Bronchial epithelial cell (primary cell): ENCODE results near the gene SLC25A3. TPM values are rescaled to one million over a fixed set of nuclear protein-coding genes. Genes with fewer than 3 reads are reported as not detected.
"Not testable (repeated sequence)": the region's sequence is repeated elsewhere in the genome, so short reads cannot be mapped to it uniquely, and the experiment has no call there.

Source experiments
- DNase-seq: peaks from one replicate; pipeline ENCODE4 v3.0.0-alpha.2; 2010; ENCODE audit warnings: low read depth
- FAIRE-seq: peaks from 2 replicates; lab custom pipeline; 2011; peaks lifted over from hg19 to GRCh38; lab: Jason Lieb, UNC
- H3K27me3 ChIP-seq: 2 replicates; pipeline ENCODE4 v1.5.1; 2011; ENCODE audit warnings: low read length; ENCODE audit not compliant: control insufficient read depth, insufficient read depth
- H3K36me3 ChIP-seq: 2 replicates; pipeline ENCODE4 v1.5.1; 2011; ENCODE audit warnings: low read length; ENCODE audit not compliant: control insufficient read depth, insufficient read depth
- H3K4me3 ChIP-seq: 2 replicates; pipeline ENCODE4 v1.5.1; 2011; ENCODE audit warnings: mild to moderate bottlenecking, low read depth, low read length, control low read depth
- CTCF ChIP-seq: IDR thresholded peaks from 2 replicates; pipeline ENCODE4 v1.5.1; 2011; ENCODE audit warnings: mild to moderate bottlenecking, moderate library complexity, low read length, control low read depth, inconsistent platforms; ENCODE audit not compliant: insufficient read depth, severe bottlenecking
- total RNA-seq: library from RNA; depleted of rRNA; stranded (reverse); fragments of >200 nt; gene quantifications from 2 replicates; pipeline ENCODE4 v1.2.1, GENCODE V29; 2014

Gene SLC25A3
- 503 and 786 TPM in 2 replicates for total RNA-seq

DNA sequence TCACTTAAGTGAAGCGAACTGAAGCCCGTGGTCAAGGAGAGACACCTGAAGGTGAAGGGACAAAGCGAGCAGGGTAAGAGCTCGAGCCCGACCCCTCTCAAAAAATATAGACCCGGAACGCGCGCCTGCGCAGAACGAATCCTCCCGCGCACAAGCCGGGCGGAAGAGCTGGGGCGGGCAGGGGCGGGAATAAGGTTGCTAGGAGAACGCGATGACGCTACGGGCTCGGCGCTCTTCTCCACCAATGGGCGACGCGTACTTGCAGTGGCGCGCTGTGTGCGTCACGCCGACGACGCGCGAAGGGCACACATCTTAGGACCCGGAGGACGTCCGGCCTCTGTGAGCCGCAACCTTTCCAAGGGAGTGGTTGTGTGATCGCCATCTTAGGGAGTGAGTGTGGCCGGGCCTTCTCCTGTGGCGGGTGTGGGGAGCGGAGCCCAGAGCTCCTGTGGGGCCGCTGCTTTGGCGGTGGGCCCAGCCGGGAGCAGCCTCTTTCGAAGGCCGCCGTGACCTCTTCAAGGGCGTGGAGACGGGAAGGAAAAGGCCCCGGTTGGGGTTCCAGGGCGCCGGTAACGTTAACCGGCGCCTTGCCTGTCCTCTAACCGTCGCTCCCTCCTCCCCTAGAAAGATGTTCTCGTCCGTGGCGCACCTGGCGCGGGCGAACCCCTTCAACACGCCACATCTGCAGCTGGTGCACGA, at the start of gene SLC25A3:
SLC25A3 (plus strand) TSS at position 336 of the 699 bp plus-strand sequence; CDS start at position 629, 293 bp downstream.
- H3K36me3 ChIP-seq, result peaks cover 8% of the 10 kb centered on the region
- TF ChIP-seq CTCF, result no peak
- DNase-seq (peak; percentile 91), FAIRE-seq (no peak)
- H3K4me3 ChIP-seq, result peak within 1 kb of the TSS; percentile 88
- no peaks in the 10 kb centered on the region for H3K27me3 ChIP-seq

DNA sequence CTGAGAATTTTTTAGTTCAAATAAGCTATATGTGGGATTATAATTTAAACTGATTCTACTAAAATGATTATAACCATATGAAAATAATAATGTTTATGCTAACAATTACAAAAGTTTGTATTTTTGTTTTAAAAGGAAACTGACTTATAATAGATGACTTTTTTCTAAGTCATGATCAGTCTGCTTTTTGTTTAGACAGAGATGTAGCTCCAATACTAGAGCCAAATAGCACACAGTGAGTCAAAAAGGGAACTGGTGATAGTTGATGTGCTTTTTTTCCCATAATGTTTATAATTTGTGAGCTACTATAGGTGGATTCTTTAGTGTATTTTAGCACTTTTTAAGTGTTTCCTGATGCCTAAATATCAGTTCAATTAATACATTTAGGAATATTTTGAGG, 49.8 kb upstream of the SLC25A3 start:
- no peak for FAIRE-seq
- H3K36me3 ChIP-seq, result no peaks in the 10 kb centered on the region
- TF ChIP-seq CTCF, result no peak
- no peak for DNase-seq
- no peaks in the 10 kb centered on the region for H3K27me3 ChIP-seq
- H3K4me3 ChIP-seq, result no peak overlapping the region

DNA sequence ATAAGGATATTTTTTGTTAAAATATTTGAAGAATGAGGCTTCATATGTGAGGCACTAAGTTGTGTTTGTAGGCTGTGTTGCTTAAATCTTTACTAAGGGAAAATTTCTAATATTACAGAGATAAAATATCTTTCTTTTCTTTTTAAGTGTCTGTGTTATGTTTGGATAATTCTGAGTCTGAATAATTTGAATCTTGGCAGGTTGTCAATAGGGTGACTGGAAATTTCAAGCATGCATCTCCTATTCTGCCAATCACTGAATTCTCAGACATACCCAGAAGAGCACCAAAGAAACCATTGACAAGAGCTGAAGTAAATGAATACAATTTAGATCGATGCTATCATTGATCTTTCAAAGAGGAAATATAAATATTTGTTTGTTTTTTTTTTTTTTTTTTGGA, 48.7 kb upstream of the SLC25A3 start:
- Histone ChIP-seq H3K36me3 (no peaks in the 10 kb centered on the region), H3K27me3 (no peaks in the 10 kb centered on the region), H3K4me3 (no peak overlapping the region)
- DNase-seq (no peak), FAIRE-seq (no peak)
- no peak for TF ChIP-seq CTCF

DNA sequence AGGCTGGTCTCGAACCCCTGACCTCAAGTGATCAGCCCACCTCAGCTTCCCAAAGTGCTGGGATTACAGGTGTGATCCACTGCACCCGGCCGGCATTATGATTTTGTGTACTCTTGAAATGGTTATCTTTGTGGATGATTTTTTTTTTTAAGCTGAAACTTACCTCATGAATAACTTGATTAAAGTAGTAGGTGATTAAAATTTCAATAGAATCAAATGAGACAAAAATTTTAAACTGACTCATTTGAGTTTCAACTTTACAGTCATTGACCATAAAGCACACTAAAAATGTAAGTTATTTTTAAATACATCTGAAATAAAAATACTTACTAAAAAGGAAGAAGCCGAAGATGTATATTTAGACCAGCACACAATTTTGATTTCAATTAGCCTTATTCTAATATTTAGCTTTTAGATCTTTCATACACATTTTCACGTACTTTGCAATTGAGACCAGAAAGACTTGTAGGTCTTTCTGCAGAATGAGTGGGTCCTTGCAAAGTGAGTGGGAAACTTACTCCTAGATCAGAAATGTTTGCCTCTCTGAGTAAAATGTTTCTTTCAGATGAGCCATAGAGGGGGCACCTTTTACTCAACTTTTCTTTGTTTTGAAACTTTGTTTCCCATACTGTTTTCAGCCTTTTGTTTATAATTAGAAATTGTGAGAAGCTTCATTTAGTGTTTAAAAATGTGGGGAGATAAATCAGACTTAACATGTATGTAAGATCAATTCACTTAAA, 43.9 kb upstream of the SLC25A3 start:
- Histone ChIP-seq H3K4me3 (no peak overlapping the region), H3K27me3 (no peaks in the 10 kb centered on the region), H3K36me3 (no peaks in the 10 kb centered on the region)
- FAIRE-seq (no peak), DNase-seq (no peak)
- TF ChIP-seq CTCF, result no peak

DNA sequence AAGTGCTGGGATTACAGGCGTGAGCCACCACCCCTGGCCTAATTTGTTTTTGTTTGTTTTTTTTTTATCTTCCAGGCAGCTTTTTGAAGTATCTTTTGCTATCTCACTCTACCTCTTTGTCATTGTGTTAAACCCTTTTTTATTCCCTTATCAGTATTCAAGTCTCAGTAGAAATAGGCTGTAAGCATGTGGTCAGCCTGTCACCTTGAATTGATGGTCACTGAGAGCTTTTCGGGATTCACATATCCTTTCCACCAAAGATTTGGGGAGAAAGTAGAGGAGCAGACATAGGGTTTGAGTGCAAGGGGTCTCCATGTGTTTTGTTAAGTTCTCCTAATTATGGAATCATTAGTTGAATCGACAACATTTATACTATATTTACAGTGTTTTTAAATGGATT, 41.7 kb upstream of the SLC25A3 start:
- no peak for DNase-seq
- H3K36me3 ChIP-seq, result no peaks in the 10 kb centered on the region
- no peak for FAIRE-seq
- H3K4me3 ChIP-seq, result no peak overlapping the region
- no peak for TF ChIP-seq CTCF
- no peaks in the 10 kb centered on the region for H3K27me3 ChIP-seq

GRCh38 chr12:98558097-98558496, 35.4 kb upstream of the SLC25A3 start:
- not testable (repeated sequence) for FAIRE-seq, H3K36me3 ChIP-seq, H3K4me3 ChIP-seq, DNase-seq, H3K27me3 ChIP-seq
